HK-2 (cell line): ENCODE results near the gene FGD5.

Source experiments
- DNase-seq: peaks from one replicate; pipeline ENCODE4 v3.0.0-alpha.2; 2018; ENCODE audit not compliant: unreplicated experiment

Gene FGD5

DNA sequence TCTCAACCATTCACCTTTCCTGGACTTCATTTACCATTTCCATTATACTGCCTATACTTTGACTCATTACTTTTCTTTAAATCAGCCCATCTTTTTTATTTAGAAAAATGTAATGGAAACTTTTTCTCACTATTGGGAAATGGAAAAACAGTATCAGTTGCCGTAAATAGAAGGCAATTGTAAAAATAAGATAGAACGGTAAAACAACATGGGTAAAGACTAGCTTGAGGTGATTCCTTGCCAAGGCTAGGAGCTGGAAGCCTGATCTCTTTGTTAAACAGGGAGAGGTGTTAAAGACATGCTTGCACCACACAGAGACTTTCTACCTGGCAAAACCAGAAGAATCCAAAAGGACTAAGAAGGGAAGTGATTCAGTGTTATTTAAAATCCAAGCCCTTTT, 5.9 kb downstream of the FGD5 start:
- DNase-seq: no peak

DNA sequence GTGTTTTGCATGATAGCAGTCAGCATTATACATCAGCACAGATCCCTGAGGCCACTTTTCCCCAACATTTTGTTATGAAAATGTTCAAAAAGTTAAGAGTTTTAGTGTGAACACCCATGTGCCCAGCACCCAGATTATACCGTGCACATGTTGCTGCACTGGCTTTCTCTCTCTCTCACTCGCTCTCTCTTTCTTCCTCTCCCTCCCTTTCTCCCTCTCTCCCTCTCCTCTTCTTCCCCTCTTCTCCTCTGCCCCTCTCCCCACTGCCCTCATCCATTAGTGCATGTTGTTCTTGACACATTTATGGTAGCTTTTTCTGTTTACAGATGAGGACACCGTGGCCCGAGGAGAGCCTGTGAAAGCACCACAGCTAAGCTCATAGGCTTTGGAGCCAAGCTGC, 7.3 kb downstream of the FGD5 start:
- DNase-seq: no peak

DNA sequence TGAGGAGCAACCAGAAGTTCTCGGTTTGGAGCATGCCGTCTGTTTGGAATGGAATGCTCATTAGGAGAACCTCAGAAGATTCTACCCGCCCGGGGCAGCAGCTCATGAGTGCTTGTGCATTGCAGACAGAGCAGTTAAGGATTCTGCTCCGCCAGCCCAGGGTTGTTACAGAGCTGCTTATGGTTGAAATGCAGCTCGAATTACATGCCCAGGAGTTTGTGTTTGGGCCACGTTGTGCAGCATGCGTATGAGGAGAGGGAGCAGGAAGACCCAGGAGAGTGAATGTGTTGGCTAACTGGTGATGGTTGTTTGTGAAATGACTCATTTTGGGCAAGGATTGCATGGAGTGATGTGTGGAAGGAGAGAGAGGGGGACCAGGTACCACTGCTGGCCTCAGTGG, 9.0 kb downstream of the FGD5 start:
- no peak for DNase-seq

DNA sequence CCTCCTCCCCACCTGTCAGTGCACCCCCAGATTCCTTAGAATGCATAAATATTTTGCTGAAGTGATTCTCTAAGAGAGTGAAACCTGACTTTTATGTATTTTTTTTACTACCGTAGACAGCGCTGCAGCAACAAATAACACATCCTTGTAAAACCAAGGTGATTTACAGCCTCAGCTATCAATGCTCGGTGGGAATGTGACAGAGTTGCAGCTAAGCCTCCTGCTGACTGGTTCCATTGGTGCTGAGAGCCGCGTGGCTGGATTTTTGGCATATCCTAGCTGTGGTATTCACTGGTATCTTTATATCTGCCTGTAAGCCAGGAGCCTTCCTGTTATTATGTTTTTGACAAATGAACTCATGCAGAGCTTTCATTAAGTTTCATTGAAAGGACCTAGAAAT, 11.0 kb downstream of the FGD5 start:
- DNase-seq: no peak

DNA sequence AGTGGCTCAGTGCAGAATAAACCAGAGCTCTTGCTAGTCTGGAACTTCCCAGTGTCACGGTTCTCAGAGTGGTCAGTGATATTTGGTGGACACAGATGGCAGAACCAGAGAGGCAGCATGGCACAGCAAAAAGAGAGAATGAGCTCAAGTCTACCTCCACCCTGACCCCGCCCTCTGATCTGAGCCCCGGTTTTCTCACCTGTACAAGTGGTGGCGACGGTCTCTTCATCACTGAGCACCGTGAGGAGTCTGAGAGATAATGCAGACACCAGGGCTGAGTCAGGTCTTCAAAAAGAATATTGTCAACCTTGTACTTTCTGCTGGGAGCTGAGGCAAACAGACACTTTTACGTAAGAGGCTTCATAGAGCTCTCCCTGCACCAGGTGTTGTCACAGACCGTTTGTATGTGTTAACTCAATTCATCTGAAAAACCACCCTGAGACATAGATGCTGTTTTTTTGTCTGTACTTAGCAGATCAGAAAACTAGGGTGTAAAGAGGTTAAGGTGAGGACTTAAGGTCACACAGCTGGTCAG, 13.2 kb downstream of the FGD5 start:
- no peak for DNase-seq

DNA sequence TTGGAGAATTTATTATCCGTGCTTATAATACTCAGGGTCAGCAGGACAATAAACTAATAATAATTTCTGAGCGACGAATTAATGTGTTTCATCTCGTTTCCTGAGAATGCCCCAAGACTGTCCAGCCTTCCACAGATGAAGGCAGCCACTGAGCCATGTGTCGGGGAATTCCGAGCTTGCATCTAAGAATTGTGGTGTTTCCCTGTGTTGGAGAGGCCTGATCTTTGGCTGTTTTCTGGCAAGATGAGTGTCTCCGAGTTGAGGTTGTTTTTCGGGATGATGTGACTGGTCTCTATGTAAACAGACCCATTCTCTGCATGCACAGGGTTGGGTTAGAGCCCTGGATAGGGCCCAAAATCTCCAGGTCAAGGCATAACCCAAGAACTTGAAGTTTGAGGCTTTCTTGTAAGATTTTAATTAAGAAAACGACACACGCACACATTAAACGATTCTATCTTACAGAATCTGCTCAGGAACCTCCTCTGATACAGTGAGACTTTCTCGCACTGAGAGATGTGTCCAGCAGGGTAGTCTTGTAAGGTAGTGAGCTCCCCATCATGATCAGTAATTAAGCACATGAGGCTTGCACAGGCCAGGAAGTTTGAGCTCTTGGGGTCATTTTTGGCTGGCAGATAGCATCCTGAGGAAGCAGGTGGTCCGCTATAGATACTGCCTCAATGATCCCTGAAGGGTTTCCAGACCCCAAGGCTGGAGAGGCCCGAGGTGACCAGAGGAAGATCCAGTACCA, 14.4 kb downstream of the FGD5 start:
- DNase-seq: no peak

DNA sequence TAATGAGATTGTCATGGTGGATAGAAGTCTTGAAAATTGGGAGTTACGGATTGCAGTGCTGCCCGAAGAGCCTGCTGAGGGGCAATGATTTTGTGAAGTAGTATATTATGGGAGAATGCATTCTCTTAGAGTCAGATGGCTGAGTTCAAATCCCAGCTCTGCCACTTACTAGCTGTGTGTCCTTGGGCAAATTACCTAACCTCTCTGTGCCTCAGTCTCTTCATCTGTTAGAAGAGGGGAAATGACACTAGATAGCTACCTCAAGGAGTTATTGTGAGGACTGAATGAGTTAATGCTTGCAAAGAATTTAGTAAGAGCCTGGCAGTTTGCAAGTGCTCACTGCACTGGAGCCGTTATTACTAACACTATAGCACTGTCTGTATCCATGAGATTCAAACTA, 15.4 kb downstream of the FGD5 start:
- no peak for DNase-seq

DNA sequence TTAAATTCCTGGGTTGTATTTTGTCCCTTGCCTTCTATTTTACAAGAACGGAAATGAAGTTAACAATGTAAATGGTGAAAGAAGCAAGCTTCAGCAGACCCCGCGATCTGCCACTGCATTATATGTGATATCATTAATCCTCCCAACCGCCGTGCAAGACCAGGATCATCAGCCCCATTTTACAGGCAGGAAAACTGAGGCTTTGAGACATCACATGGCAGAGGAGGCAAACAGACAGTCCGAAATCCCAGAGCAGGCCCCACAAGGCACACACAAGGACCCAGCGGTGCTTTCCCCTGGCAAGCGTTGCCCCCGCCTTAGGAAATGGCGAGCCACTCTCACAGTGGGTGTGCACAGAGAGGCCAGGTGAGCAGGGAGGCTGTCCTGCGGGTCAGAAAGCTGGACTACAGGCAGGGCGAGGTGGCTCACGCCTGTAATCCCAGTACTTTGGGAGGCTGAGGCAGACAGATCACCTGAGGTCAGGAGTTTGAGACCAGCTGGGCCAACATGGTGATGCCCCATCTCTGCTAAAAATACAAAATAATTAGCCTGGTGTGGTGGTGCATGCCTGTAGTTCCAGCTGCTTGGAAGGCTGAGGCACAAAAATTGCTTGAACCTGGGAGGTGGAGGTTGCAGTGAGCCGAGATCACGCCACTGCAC, 16.2 kb downstream of the FGD5 start:
- DNase-seq: no peak

DNA sequence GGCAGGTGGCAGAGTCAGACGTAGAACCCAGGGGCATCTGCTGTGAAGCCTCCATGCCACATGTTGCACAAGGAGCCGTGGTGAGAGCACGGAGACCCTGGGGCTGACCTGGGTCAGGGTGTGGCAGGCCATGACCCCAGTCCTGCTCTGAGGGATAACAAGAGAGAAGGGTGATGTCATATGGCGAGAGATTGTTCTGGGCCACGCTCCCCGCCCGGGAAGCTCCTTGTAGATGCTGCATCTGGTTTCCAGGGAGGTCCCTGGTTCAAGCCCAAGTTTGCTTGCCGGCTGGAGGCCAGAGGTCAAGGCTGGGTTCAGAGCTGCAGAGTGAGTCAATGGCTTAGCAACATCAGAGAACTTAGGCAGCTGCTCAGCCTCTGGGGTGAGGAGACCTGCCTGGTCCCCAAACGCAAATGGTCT, 17.3 kb downstream of the FGD5 start:
- DNase-seq: no peak

DNA sequence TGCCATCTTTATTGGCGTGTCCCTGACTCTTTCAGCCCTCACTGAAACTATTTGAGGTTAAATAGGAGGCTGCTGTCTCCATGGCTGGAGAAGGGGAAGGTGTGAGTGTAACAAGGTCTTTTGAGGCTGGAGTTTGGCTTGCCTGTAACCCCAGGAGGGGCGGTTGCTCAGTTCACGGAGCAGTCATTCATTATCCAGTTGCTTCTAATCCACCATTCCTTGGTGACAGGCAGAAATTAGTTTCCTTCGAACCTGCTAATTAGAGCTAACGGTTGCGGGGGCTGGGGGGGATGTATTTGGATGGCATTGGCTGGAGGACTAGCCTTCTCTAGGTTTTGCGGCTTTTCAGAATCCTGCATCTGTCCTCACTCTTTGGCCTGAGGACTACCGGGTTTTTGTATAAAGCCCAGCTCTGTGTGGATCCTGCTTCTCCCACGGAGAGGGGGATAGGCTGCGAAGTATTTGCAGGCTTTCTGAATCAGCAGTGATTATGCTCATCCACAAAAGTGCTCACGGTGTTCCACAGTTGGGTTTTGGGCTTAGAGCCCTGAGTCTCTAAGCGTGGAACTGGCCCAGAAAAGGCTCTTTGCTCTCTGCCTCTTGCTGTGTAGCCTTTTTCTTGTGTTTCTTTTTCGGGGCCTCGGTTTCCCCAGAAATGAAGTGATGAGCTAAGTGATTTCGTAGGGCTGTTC, 18.6 kb downstream of the FGD5 start:
- DNase-seq: no peak

DNA sequence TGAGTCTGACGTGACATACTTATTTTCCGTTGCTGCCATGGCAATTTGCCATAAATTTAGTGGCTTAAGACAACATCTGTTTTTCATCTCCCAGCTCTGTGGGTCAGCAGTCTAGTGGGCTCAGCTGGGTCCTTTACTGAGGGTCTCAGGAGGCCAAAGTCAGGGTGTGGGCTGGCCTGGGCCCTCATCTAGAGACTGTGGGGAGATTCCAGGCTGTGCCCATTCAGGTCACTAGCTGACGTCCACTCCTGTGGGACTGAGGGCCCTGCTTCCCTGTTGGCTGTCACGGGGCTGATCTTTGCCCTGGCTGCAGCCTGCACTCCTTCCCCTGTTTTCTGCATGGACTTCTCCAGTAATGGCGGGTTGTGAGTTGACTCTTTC, 19.1 kb downstream of the FGD5 start:
- no peak for DNase-seq

DNA sequence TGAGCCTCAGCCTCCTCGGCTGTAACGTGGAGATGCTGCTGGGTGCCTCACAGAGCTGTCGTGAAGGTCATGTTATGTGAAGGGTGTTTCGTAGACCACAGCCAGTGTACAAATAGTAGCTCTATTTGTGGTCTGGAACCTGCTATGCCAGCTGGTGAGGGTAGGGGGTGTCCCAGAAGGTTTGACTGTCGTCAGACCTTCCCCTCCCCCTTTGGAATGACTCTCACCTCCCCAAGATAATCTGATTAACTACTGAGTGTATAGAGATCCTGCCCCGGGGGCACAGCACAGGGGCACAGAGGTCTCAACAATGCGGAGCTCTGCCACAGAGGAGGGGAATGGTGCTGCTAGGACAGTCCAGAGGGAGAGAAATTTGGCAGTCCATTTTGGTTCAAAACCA, 20.5 kb downstream of the FGD5 start:
- no peak for DNase-seq

DNA sequence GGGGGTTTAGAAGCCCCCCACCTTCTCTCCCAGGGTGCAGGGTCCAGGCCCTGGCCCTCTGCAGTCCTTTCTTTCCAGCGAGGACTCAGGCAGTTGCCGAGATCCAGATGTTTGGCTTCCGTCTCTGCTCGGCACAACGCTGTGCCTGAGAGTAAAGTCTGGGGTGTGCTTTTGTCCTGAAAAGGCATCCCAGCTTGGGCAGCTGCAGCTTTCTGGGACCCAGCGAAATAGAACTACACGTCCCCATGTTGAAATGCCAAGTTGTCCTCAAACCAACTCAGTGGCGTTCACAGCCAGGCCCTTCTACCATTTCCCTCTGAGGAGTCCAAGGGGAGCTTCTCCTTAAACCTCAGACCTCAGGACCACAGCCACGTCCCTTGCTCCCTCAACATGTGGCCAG, 23.1 kb downstream of the FGD5 start:
- no peak for DNase-seq

DNA sequence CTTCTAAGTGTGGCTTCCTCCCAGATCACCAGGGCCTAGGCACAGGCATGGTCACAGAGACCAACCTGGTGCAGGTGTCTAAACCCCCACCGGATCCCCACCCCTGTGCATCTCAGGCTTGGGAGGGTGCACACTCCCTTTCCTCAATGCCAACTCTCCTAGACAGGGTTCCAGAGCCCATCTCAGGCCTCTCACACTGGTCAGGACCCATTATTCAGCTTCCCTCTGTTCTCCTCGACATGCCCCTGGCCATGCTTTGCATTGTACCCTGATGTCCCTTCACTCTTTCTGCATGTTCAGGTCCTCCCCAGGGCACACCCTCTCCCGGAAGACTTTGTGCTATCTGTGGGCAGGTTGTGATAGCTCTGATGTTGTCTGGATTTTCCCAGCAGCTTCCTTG, 23.5 kb downstream of the FGD5 start:
- DNase-seq: no peak

DNA sequence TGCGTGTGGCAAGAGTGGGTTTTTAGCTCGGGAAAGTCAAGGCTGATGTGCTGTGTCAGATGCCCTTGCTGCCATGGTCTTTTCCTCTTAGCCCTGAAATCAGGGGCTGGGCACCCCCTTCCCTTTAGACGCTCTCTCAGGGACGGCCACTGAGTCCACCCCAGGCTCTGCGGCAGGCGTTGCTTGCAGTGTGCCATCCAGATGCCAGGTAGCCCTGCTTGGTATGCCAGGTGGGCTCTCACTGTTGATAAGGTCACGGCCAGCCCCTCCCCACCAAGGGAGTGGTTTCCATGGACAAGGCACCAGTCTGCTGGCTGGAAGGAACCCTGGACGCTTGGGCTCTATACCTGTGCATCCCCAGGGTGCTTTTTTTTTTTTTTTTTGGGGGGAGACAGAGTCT, 24.6 kb downstream of the FGD5 start:
- DNase-seq: no peak

DNA sequence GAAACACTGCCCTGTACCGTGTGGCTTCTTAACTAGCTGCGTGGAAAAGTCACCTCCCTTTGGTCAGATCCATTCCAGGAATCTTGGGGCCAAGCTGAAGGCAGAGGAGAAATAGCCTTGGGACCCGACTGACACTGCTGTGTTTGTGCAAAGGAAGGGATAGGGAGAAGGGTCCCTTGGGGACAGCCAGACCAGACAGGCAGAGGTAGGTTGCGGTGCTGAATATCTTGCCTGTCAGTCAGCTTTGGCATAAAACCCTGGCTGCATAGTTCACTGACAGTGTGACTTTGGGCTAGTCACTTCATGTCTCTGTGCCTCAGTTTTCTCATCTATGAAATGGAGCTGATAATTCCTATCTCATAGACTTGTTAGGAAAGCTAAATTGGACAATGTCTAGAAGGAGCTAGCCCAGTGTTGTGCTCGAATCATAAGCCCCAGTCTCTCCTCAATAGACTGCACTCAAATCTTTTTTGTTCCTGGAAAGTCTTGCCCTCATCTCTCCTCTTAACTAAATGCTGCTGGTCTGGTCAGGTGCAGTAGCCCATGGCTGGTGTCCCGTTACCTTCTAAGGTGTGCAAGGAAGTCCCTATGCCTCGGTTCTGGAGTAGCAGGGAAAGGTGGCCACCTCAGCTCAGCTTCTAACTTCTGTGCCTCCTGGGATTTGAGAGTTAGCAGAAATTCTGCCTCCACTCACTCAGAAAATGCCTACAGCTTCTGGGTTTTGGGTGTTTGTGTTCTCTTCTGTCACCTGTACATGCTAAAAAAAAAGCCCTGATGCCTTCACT, 25.8 kb downstream of the FGD5 start:
- no peak for DNase-seq

DNA sequence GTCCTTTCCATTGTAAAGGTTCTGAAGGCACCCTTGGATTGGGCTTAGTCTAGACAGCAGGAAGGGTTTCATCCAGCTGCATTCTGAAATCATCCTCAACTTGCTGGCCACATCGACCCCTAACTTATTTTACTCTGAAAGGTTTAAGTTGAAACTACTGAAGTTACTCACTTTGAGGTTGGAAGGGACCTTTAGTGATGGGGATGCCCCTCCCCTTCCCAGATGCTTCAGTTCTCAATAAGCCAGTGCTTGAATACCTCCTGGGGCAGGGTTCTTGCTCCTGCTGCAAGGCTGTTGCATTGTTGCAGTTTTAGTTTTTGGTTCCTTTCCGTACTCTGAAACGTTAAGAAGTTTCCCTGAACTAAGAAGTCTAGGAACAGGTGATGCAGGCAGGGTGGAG, 26.4 kb downstream of the FGD5 start:
- no peak for DNase-seq

DNA sequence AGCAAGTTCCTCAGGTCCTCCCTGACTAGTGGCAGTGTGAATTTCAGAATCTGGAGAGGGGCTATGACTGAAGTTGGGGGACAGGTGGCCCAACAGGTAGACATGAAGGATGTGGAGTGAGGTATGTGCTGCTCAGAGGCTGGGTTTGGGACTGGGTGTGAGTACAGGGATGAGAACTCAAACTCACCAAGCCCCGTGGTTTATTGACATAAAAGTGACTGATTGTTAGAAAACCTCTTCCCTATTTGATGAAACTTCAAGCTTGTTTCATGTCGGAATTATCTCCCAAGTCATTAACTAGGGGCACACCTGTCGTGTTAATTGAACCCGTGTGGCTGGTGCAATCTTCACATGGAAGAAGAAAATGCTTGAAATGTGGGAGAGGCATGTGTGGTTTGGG, 27.1 kb downstream of the FGD5 start:
- DNase-seq: no peak

DNA sequence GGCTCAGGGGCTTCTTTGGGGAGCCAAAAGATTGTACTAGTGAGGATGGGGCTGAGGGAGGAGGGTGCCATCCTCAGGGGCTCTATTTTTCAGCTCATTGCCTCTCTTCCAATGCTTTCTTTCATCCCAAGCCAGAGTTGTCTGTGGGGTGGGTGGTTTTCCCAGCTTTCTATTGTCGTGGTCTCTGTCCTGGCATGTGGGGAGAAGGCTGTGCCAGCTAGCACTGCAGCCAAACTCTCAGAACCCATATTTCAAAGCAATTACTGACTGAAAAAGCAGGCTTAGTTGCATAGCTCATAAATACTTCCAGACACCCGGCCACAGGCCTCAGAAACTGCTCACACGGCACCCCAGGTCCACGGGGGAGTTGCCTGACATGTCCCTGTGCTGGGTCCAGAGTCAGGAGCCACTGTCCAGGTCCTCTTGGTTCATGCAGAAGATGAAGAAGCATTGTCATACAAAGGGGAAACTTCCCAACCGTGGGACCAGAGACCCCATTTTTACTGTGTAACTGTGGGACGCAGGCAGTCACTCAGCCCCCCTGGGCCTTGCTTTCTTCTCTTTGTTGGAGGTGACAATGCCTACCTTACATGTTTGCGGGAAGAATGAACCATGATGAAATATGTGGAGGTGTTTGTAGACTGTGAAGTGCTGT, 27.6 kb downstream of the FGD5 start:
- no peak for DNase-seq

DNA sequence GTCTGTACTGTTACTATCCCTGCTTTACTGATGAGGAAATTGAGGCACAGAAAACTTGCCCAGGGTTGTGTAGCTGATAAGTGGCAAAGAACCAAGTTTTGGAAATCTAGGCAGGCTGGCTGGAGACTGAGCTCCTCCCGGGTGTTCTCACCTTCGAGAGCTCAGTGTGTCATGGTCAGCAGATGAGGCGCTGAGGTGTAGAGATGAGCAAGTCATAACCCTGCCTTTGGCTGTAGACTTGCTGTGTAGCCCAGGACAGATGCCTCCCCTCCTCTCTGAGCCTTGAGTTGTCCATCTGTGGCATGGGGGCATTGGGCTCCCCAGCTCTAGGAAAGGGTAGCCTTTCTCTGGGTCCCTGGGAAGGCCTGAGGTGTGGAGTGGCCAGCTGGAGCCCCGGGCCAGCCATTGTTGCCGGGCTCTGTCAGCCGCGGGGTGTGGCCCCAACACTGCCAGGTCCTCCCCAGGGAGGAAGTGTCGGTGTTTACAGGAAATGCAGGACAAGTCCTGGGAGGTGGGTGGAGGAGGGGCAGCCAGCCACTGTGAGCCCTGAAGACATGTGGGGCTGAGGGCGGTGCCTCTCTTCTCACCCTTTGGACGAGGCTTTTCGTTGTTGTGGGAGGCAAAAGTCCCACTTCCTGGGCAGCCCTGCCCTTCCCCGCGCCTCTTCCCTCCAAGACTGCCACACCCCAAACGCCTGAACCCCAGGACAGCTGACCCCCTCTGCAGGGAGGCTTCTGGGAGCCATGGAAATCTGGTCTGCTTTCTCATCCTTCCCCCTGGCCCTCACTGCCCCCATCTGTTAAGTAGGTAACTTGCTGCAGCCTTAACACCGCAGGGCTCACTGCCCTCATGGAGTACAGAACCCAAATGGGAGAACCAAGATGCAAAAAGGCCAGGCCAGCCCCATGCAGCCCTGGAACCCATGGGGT, 29.1 kb downstream of the FGD5 start:
- DNase-seq: peak; percentile 12

DNA sequence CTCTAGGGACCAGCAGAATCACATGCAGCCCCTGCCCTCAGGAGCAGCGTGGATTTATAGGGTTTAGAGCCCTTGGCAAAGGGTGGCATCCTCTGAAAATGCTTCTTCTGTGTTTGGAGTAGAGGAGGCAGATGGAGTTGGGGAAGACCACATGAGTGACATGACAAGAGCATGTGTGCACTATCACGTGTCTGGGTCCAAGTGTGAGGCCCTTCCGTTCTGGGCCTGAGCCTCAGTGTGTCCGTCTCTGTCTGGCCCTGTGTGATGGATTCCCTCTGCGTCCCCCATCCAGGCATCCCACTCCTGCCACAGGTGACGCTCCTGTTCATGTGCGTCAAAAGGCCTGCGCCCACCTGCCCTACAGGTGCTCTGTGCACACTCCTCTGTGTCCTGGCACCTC, 30.1 kb downstream of the FGD5 start:
- DNase-seq: no peak
